Activated B cell treated with CpG ODN at 0.5 μM for 24 hours (primary cell): ENCODE measurements around the gene TRIM45. TPM values are rescaled to one million over a fixed set of nuclear protein-coding genes. Genes with fewer than 3 reads are reported as not detected.

Experiments
- ATAC-seq: fragments of 200-7000 bp; cut with Tn5 transposase; one replicate; pipeline ENCODE4 v1.10.0; 2021; ENCODE audit warnings: low read depth, mild to moderate bottlenecking, moderate library complexity
- CTCF ChIA-PET: fragments of 350-600 bp; sonication (Branson Sonifier 250); formaldehyde crosslinking; loops from one replicate; lab custom pipeline; 2021; ENCODE audit warnings: antibody characterized with exemption; lab: Charles Lee
- POLR2A ChIA-PET: fragments of 350-600 bp; sonication (Branson Sonifier 250); formaldehyde crosslinking; loops from one replicate; lab custom pipeline; 2021; ENCODE audit warnings: antibody characterized with exemption; lab: Charles Lee
- DNase-seq: peaks from one replicate; pipeline ENCODE4 v3.0.0; 2022
- H3K27ac Mint-ChIP-seq: one replicate; pipeline ENCODE4 v1.8.0; 2020; ENCODE audit warnings: mixed read lengths
- H3K27me3 Mint-ChIP-seq: one replicate; pipeline ENCODE4 v1.8.0; 2021; ENCODE audit warnings: mixed read lengths
- H3K36me3 Mint-ChIP-seq: one replicate; pipeline ENCODE4 v1.8.0; 2021; ENCODE audit warnings: low read depth, mixed read lengths
- H3K4me1 Mint-ChIP-seq: one replicate; pipeline ENCODE4 v1.8.0; 2021; ENCODE audit warnings: mixed read lengths
- H3K4me3 Mint-ChIP-seq: one replicate; pipeline ENCODE4 v1.8.0; 2020; ENCODE audit warnings: mild to moderate bottlenecking, mixed read lengths
- H3K9me3 Mint-ChIP-seq: one replicate; pipeline ENCODE4 v1.8.0; 2020; ENCODE audit warnings: mixed read lengths
- intact Hi-C: fragments of 100-400 bp; cut with micrococcal nuclease; formaldehyde crosslinking; loops from one replicate; pipeline ENCODE4 v1.15.1; 2024
- total RNA-seq: library from RNA; stranded (reverse); gene quantifications from 2 replicates; pipeline ENCODE4 v1.2.3, GENCODE V29; 2022
- TF ChIP-seq, protein P1 (sequence below): fragments of 200-600 bp; IDR thresholded peaks from one replicate; pipeline ENCODE4 v1.8.0; 2022; ENCODE audit warnings: antibody characterized with exemption, mild to moderate bottlenecking

The TRIM45 gene
- total RNA-seq, 1 donor from 2014 or later, result 1.5 TPM

DNA sequence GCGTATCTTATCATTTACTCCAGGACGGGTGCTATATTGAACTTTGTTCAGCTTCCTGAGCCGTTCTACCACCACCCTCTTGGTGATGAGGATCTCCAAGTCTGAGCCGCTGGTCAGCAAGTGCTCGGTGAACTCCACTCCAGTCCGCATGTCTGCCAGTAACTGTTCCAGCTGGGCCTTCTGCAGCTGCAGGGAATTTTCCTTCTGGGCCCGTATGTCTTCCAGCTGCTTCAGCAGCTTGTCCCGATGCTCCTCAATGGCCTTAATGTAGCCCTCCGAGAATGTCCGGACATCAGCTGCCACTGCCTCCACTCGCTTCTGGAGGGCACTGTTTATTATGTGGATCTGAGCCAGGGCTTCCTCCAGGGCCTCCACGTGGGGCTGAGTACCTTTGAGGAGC, 3.4 kb downstream of the TRIM45 start:
- H3K4me3 Mint-ChIP-seq, result no peak overlapping the region
- intact Hi-C loops, result no loop called here
- no peaks in the 10 kb centered on the region for H3K36me3 Mint-ChIP-seq
- H3K27me3 Mint-ChIP-seq, result no peaks in the 10 kb centered on the region
- ChIA-PET POLR2A (no interaction called here), CTCF (interaction anchor here (0.7 kb wide), 1 partner anchor 11 kb away, joined by 3 read pairs; no protein-coding TSS in a partner anchor)
- TF ChIP-seq, protein P1, sequence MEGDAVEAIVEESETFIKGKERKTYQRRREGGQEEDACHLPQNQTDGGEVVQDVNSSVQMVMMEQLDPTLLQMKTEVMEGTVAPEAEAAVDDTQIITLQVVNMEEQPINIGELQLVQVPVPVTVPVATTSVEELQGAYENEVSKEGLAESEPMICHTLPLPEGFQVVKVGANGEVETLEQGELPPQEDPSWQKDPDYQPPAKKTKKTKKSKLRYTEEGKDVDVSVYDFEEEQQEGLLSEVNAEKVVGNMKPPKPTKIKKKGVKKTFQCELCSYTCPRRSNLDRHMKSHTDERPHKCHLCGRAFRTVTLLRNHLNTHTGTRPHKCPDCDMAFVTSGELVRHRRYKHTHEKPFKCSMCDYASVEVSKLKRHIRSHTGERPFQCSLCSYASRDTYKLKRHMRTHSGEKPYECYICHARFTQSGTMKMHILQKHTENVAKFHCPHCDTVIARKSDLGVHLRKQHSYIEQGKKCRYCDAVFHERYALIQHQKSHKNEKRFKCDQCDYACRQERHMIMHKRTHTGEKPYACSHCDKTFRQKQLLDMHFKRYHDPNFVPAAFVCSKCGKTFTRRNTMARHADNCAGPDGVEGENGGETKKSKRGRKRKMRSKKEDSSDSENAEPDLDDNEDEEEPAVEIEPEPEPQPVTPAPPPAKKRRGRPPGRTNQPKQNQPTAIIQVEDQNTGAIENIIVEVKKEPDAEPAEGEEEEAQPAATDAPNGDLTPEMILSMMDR, result no peak
- ATAC-seq (no peak), DNase-seq (no peak)
- peaks cover 17% of the 10 kb centered on the region for H3K4me1 Mint-ChIP-seq
- no peaks in the 10 kb centered on the region for H3K9me3 Mint-ChIP-seq
- H3K27ac Mint-ChIP-seq, result no peak overlapping the region

DNA sequence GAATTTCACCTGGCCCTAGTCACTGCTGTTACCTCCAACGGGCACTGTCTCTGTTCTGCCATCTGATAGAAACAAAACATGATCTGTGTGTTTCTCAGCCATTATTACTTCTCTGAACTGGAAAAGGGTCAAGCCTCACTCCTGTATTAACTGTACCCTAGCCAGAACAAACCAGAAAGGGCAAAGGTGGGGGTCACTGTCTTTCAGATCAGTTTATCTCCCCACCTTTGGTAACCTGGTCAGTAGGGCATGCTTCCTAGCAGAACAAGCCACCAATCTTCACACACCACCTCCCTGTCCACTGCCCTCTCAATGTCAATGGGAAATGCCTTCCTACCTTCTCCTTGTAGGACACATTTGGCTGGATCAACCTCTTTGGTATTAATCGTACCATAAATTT, 3.9 kb downstream of the TRIM45 start:
- H3K4me1 Mint-ChIP-seq, result peaks cover 15% of the 10 kb centered on the region
- ChIA-PET POLR2A (no interaction called here), CTCF (interaction anchor here (0.7 kb wide), 1 partner anchor 11 kb away, joined by 3 read pairs; no protein-coding TSS in a partner anchor)
- no peak overlapping the region for H3K27ac Mint-ChIP-seq
- DNase-seq (no peak), ATAC-seq (no peak)
- no peaks in the 10 kb centered on the region for H3K36me3 Mint-ChIP-seq
- H3K27me3 Mint-ChIP-seq, result no peaks in the 10 kb centered on the region
- H3K4me3 Mint-ChIP-seq, result no peak overlapping the region
- TF ChIP-seq, protein P1, result no peak
- H3K9me3 Mint-ChIP-seq, result no peaks in the 10 kb centered on the region
- intact Hi-C loops, result no loop called here

DNA sequence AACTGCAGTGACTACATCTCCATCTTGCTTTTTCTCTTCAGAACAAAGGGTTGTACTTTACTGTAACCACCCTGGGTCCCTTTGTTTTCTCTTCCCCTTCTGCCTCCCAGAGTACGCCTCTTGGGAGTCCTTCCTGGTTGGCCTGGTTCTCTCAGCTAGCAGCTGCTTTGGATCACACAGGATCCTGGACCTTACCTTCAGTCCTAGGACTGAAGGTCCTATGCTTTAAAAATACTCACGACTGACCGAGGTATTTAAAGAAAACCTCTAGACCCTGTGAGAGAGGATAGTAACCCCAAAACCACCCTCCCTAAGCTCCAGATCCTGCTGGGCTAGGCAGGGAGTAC, 4.8 kb downstream of the TRIM45 start:
- H3K36me3 Mint-ChIP-seq, result no peaks in the 10 kb centered on the region
- ATAC-seq (no peak), DNase-seq (no peak)
- ChIA-PET POLR2A (no interaction called here), CTCF (no interaction called here)
- H3K4me3 Mint-ChIP-seq, result no peak overlapping the region
- H3K9me3 Mint-ChIP-seq, result no peaks in the 10 kb centered on the region
- no peaks in the 10 kb centered on the region for H3K27me3 Mint-ChIP-seq
- H3K4me1 Mint-ChIP-seq, result peaks cover 14% of the 10 kb centered on the region
- no peak overlapping the region for H3K27ac Mint-ChIP-seq
- intact Hi-C loops, result no loop called here
- TF ChIP-seq, protein P1, result no peak

DNA sequence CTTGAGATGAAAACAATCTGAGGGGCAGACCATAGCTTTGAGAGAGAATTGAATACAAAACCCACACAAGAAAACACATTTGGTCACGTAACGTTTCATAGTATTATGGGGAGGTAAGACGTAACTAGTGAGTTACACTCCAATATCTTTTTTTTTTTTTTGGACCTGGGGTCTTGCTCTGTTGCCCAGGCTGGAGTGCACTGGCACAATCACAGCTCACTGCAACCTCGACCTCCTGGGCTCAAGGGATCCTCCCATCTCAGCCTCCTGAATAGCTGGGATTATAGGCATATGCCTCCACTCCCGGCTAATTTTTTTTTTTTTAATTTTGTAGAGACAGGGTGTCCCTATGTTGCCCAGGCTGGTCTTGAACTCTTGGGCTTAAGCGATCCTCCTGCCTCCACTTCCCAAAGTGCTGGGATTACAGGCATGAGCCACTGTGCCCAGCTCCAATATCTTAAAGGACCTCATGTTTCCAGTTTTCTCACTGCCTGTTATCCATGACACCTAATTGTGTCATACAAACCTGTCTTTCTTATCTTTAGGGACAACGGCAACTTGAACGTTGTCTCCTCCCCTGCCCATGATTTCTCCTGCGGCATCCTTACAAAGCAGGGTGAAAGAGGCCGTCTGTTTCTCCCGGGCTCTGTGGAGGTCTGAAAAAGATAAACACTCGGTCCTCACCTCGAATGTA, 5.3 kb downstream of the TRIM45 start:
- Mint-ChIP-seq H3K9me3 (no peaks in the 10 kb centered on the region), H3K27me3 (no peaks in the 10 kb centered on the region), H3K4me3 (no peak overlapping the region), H3K27ac (no peak overlapping the region), H3K4me1 (peaks cover 13% of the 10 kb centered on the region), H3K36me3 (no peaks in the 10 kb centered on the region)
- ATAC-seq, result no peak
- TF ChIP-seq, protein P1, result no peak
- ChIA-PET CTCF (no interaction called here), POLR2A (no interaction called here)
- DNase-seq, result no peak
- intact Hi-C loops, result no loop called here

DNA sequence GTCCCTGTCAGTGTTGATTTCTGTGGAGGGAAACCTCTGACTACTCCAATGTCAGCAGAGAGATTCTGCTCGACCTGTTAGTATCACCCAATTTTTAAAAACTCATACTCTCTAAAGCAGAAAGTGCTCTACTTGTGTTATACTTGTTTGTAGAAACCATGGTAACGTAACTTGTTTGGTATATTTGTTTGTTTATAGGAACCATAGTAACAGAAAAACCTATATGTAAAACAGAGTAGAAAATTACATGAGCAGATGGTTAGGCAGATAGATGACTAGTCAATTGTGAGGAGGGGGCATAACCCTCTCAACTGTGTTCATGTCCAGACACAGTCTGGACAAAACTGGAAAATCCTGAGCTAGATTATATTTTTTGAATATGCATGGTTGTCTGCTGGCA, 6.7 kb downstream of the TRIM45 start:
- Mint-ChIP-seq H3K4me1 (peaks cover 4% of the 10 kb centered on the region), H3K27ac (no peak overlapping the region), H3K27me3 (no peaks in the 10 kb centered on the region), H3K4me3 (no peak overlapping the region), H3K36me3 (no peaks in the 10 kb centered on the region), H3K9me3 (no peaks in the 10 kb centered on the region)
- ChIA-PET POLR2A (no interaction called here), CTCF (no interaction called here)
- ATAC-seq (no peak), DNase-seq (no peak)
- intact Hi-C loops, result no loop called here
- TF ChIP-seq, protein P1, result no peak
